K562 (cell line): Measurements from ENCODE around the gene PHF20. TPM values are rescaled to one million over a fixed set of nuclear protein-coding genes. Genes with fewer than 3 reads are reported as not detected.
A peak's percentile ranks its signal among the peaks of the same experiment; 100 is the strongest.

ENCODE experiments used
- DLX4 ChIP-seq: fragments of 250-450 bp; sonication (Bioruptor Pico); IDR thresholded peaks from 2 replicates; pipeline ENCODE4 v1.6.1; 2021; ENCODE audit warnings: mild to moderate bottlenecking
- ELF2 ChIP-seq: fragments of 250-450 bp; sonication (Bioruptor Pico); IDR thresholded peaks from 2 replicates; pipeline ENCODE4 v1.5.0; 2021; ENCODE audit warnings: mild to moderate bottlenecking
- GABPB2 ChIP-seq: fragments of 250-450 bp; sonication (Bioruptor Pico); conservative IDR thresholded peaks from 2 replicates; pipeline ENCODE4 v1.5.1; 2021; ENCODE audit warnings: mild to moderate bottlenecking
- HDAC3 ChIP-seq: fragments of 450-650 bp; IDR thresholded peaks from 2 replicates; pipeline ENCODE4 v1.6.1; 2018; ENCODE audit warnings: borderline replicate concordance, mild to moderate bottlenecking, moderate library complexity; ENCODE audit not compliant: partially characterized antibody
- HEY1 ChIP-seq: fragments of 250-450 bp; sonication (Bioruptor Pico); IDR thresholded peaks from 2 replicates; pipeline ENCODE4 v1.5.0; 2020; ENCODE audit warnings: mild to moderate bottlenecking, moderate library complexity, borderline replicate concordance
- ILK ChIP-seq: fragments of 450-650 bp; IDR thresholded peaks from 2 replicates; pipeline ENCODE4 v1.6.1; 2016; ENCODE audit warnings: missing genetic modification characterization, low read depth, mild to moderate bottlenecking, missing compliant biosample characterization, moderate library complexity, borderline replicate concordance
- MITF ChIP-seq: IDR thresholded peaks from 2 replicates; pipeline ENCODE4 v1.6.1; 2014; ENCODE audit warnings: antibody characterized with exemption
- MYBL2 ChIP-seq, 2 experiments: fragments of 450-650 bp in 1 of 2; sonication (generic) in 1 of 2; formaldehyde crosslinking in 1 of 2; IDR thresholded peaks; 2 replicates each; pipeline versions ENCODE4 v1.6.1 to v1.8.1; 2017 to 2022; ENCODE audit warnings: borderline replicate concordance in 1 of 2, inconsistent platforms in 1 of 2, low read depth in 1 of 2, mild to moderate bottlenecking in 1 of 2, missing genetic modification reagents in 1 of 2, moderate library complexity in 1 of 2
- NFATC3 ChIP-seq: fragments of 450-650 bp; IDR thresholded peaks from 2 replicates; pipeline ENCODE4 v1.6.1; 2017; ENCODE audit warnings: mild to moderate bottlenecking
- PRMT5 ChIP-seq: sonication (generic); formaldehyde crosslinking; IDR thresholded peaks from 2 replicates; pipeline ENCODE4 v1.5.0; 2020; ENCODE audit warnings: missing genetic modification reagents
- RBBP5 ChIP-seq: fragments of 200-600 bp; sonication (generic); IDR thresholded peaks from 2 replicates; pipeline ENCODE4 v1.6.1; 2012; ENCODE audit warnings: borderline replicate concordance, mild to moderate bottlenecking, low read length, control low read depth, inconsistent platforms; ENCODE audit not compliant: insufficient read depth, poor library complexity, severe bottlenecking
- RFX5 ChIP-seq: IDR thresholded peaks from 2 replicates; pipeline ENCODE4 v1.6.1; 2011; ENCODE audit warnings: low read depth, mild to moderate bottlenecking, improper control_type of control experiment, low read length
- SIRT6 ChIP-seq: IDR thresholded peaks from one replicate; pipeline ENCODE4 v1.6.1; 2012; ENCODE audit warnings: low read depth, mild to moderate bottlenecking, control low read depth, inconsistent platforms, low read length, moderate library complexity
- TAL1 ChIP-seq: fragments of 450-650 bp; IDR thresholded peaks from 2 replicates; pipeline ENCODE4 v1.6.1; 2016; ENCODE audit warnings: mild to moderate bottlenecking
- TEAD4 ChIP-seq, 2 experiments: sonication (generic) in 1 of 2; formaldehyde crosslinking in 1 of 2; IDR thresholded peaks; 2 replicates each; pipeline versions ENCODE4 v1.6.1 to v1.8.0; 2012 to 2022; ENCODE audit warnings: borderline replicate concordance in 1 of 2, inconsistent platforms in 1 of 2, low read length in 1 of 2, mild to moderate bottlenecking in 1 of 2, missing genetic modification reagents in 1 of 2
- ZBED1 ChIP-seq: IDR thresholded peaks from 2 replicates; pipeline ENCODE4 v1.6.1; 2014
- ZBTB34 ChIP-seq: fragments of 250-450 bp; sonication (Bioruptor Pico); IDR thresholded peaks from 2 replicates; pipeline ENCODE4 v1.8.0; 2021; ENCODE audit warnings: mild to moderate bottlenecking, moderate library complexity
- ZBTB43 ChIP-seq: sonication (generic); formaldehyde crosslinking; IDR thresholded peaks from 2 replicates; pipeline ENCODE4 v1.8.0; 2023; ENCODE audit warnings: mild to moderate bottlenecking, missing genetic modification reagents
- ZNF184 ChIP-seq: sonication (generic); formaldehyde crosslinking; IDR thresholded peaks from 2 replicates; pipeline ENCODE4 v1.5.0; 2020; ENCODE audit warnings: missing genetic modification reagents
- ZZZ3 ChIP-seq: fragments of 450-650 bp; IDR thresholded peaks from 2 replicates; pipeline ENCODE4 v1.6.1; 2016; ENCODE audit warnings: antibody characterized with exemption, mild to moderate bottlenecking, moderate library complexity
- polyA plus RNA-seq, 8 experiments: library from polyadenylated mRNA; depleted of rRNA in 4 of 8; stranded (reverse) in 5 of 8; unstranded in 3 of 8; fragments of >200 nt; fragmentation: Nextera tagmentation in 2 of 8; fragmentation: Illumina TruSeq in 1 of 8; extraction: Ambion mirVana in 2 of 8; extraction: Trizol in 1 of 8; gene quantifications; 2 replicates each; pipeline versions ENCODE4 v1.2.1 to v1.2.3, GENCODE V29; 2011 to 2014; ENCODE audit warnings: inconsistent platforms in 1 of 8, missing spikeins in 1 of 8
- total RNA-seq, 7 experiments: library from RNA; depleted of rRNA in 6 of 7; stranded (reverse); fragments of >200 nt in 6 of 7; fragmentation: Illumina TruSeq in 2 of 7; extraction: Trizol in 2 of 7; gene quantifications; 2 replicates each; pipeline versions ENCODE4 v1.2.1 to v1.2.3, GENCODE V29; 2011 to 2021; ENCODE audit warnings: low replicate concordance in 1 of 7

PHF20 gene
- total and polyA plus RNA-seq, 9 of the 15 experiments (the other 6 are each of a cell fraction or from before 2014, with no cell fraction given), result 49.9 to 196 (median 70.7) TPM

GRCh38 chr20:35741892-35742740, 29.7 kb upstream of the PHF20 start, which contains the start of gene RBM39 (continued):
- TF ChIP-seq ILK (tag) (no peak), RBBP5 (peak; percentile 91), ZZZ3 (peak; percentile 92), ZNF184 (no peak), ZBED1 (no peak), NFATC3 (no peak), RFX5 (no peak), TEAD4 (IDR thresholded peaks at IDR 0.05; ENCODE audit: low read length) (peak; percentile 73), TEAD4 (CRISPR knock-in tag; IDR thresholded peaks at IDR 0.05; ENCODE audit: borderline replicate concordance) (no peak), MITF (no peak), HDAC3 (peak; percentile 95), TAL1 (no peak), ZBTB34 (no peak), SIRT6 (no peak), GABPB2 (CRISPR knock-in tag) (no peak; the same call in 1 of the 2 replicates), DLX4 (no peak), ZBTB43 (0 out of 2 replicates have a peak, but pooled peaks have one; percentile 79), PRMT5 (CRISPR knock-in tag) (no peak), HEY1 (CRISPR knock-in tag) (no peak), MYBL2 (IDR thresholded peaks at IDR 0.05; ENCODE audit: low read depth) (no peak; the same call in 1 of the 2 replicates), MYBL2 (CRISPR knock-in tag; IDR thresholded peaks at IDR 0.05; ENCODE audit: borderline replicate concordance) (no peak), ELF2 (CRISPR knock-in tag) (0 out of 2 replicates have a peak, but pooled peaks have one; percentile 22)
